ENCODE data around the gene NKAIN1.

DNA sequence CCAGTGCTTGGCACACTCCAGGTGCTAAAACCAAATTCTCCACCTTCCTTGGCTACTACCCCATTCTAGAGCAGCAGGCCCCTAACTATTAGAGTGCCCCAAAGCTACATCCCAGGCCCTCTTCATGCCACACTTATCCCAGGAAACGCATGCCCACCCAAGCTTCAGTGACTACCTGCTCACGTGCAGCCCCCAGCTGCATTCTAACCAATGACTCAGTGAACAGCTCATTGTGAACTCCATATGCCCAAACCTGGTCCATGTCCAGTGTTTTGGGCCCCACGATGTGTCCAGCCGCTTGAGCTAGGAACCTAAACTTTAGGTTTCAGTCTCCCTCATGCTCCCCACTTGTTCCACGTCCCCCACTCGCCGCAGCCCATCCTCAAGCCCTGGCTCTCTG lies 41.5 kb downstream of the NKAIN1 start:
- TF ChIP-seq, protein P1, sequence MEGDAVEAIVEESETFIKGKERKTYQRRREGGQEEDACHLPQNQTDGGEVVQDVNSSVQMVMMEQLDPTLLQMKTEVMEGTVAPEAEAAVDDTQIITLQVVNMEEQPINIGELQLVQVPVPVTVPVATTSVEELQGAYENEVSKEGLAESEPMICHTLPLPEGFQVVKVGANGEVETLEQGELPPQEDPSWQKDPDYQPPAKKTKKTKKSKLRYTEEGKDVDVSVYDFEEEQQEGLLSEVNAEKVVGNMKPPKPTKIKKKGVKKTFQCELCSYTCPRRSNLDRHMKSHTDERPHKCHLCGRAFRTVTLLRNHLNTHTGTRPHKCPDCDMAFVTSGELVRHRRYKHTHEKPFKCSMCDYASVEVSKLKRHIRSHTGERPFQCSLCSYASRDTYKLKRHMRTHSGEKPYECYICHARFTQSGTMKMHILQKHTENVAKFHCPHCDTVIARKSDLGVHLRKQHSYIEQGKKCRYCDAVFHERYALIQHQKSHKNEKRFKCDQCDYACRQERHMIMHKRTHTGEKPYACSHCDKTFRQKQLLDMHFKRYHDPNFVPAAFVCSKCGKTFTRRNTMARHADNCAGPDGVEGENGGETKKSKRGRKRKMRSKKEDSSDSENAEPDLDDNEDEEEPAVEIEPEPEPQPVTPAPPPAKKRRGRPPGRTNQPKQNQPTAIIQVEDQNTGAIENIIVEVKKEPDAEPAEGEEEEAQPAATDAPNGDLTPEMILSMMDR (conservative IDR thresholded peaks at IDR 0.05; ENCODE audit: low read length), result no peak
- no peak for TF ChIP-seq EZH2phosphoT487 (IDR thresholded peaks at IDR 0.05; ENCODE audit: borderline replicate concordance, low read depth, low read length)

All from OCI-LY7 (cell line).